Testis (tissue), 2 donors: ENCODE measurements around the gene MLPH.

Experiments
- CTCF ChIP-seq, 3 experiments: fragments of 450-650 bp in 2 of 3; fragments of 200-600 bp in 1 of 3; sonication (generic) in 1 of 3; IDR thresholded peaks; one replicate each; pipeline ENCODE4 v1.5.1; 2016 to 2019; ENCODE audit warnings: antibody characterized with exemption in 3 of 3, mild to moderate bottlenecking in 2 of 3, moderate library complexity in 1 of 3
- POLR2A ChIP-seq: fragments of 450-650 bp; IDR thresholded peaks from one replicate; pipeline ENCODE4 v1.6.1; 2017; ENCODE audit warnings: antibody characterized with exemption, mild to moderate bottlenecking, moderate library complexity

- TF ChIP-seq CTCF (IDR thresholded peaks at IDR 0.05) (no peak), POLR2A (no peak)
These were observed 90.4 kb downstream of the MLPH start for GRCh38 chr2:237577458-237577857.
